Kidney glomerular epithelial cell (primary cell): ENCODE data around the gene POLDIP2.
"Not testable (repeated sequence)": the region's sequence is repeated elsewhere in the genome, so short reads cannot be mapped to it uniquely, and the experiment has no call there.

ENCODE experiments used
- DNase-seq: peaks from one replicate; lab custom pipeline; 2025; lab: John Stamatoyannopoulos, UW

The POLDIP2 gene

GRCh38 chr17:28364665-28365363, 7.5 kb upstream of the POLDIP2 start, which contains the start of gene SEBOX:
Gene SEBOX (minus strand): TSS chr17:28365199. CDS start chr17:28365151, 48 bp downstream.
- DNase-seq, result no peak

DNA sequence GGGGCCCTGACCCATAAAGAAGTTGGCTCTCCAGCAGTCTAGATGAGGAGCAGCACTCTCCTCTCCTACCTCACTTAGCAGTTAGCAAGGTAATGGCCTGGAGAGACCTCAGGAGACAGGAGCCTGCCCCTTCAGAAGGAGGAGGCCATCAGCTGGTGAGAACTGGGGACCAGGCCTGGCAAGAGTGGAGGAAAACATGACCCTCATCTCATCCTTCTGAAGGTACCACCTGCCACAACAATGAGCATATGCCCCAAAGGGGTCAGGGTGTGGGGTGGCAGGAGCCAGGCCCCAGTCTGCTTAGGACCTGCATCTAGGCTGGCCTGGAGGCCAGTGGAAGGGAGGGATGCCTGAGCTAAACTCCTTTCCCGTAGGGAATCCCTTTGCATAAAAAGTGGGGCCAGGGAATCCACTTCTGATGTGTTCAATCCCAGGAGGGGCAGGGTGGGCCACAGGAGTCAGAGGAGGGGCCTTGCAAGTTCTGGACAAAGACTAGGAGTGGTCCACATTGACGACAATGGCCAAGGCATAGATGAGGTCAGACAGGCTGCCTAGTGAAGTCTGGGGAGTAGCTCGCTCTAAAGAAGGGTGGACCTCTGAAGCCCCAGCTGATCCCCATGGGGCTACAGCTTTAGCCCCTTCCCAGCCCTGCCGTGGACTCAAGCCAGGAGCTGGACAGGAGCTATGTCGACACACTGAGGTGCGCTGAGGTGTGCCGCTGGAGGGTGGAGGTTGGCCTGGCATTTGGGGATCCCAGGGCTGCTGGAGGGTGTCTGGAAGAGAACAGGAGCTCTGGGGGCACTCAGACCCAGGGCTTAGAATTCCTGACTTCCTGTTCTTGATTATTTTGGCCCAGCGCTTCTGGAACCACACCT, 6.7 kb upstream of the POLDIP2 start:
- no peak for DNase-seq

DNA sequence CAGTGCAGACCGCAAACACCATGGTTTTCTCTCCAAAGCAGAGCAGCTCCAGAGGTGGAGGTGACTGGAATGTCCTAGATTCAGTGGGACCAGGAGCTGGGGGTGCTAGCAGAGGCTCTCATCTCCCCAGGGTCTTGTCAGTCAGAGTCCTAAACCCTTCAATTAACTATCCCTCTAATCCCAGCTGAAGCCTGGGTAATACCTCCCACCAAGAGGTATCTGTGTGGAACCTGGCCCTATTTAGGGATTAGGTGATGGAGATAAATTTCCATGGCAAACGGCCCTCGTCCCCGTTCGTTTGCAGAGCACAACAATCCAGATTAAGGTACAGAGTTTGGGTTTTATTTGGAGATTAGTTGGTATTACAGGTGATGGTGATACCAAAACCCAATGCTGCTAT, 5.9 kb upstream of the POLDIP2 start:
- no peak for DNase-seq

DNA sequence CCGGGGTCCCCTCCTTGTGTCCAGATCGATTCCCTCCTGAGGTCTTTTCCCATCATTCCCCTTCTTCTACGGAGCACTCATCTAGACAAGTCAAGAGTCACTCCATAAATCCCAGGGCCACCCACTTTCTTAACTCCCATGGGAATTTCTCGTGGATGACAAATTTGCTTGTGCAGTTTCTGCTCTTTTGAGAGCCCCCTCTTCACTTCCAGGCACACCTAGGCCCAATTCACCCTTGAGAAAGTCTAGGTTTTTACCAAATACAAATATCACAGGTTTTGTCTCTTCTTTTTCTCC, 522 bp upstream of the POLDIP2 start:
- DNase-seq, result no peak

GRCh38 chr17:28350271-28350670, 7.1 kb downstream of the POLDIP2 start:
- DNase-seq, result no peak

GRCh38 chr17:28348979-28349378, 8.3 kb downstream of the POLDIP2 start:
- no peak for DNase-seq

- peak; percentile 64 for DNase-seq
Observed at GRCh38 chr17:28347261-28347891, 10.0 kb downstream of the POLDIP2 start.

- no peak for DNase-seq
Observed at GRCh38 chr17:28346746-28347246, 10.5 kb downstream of the POLDIP2 start.

- DNase-seq, result no peak
Observed at GRCh38 chr17:28346199-28346580, 11.1 kb downstream of the POLDIP2 start.

DNA sequence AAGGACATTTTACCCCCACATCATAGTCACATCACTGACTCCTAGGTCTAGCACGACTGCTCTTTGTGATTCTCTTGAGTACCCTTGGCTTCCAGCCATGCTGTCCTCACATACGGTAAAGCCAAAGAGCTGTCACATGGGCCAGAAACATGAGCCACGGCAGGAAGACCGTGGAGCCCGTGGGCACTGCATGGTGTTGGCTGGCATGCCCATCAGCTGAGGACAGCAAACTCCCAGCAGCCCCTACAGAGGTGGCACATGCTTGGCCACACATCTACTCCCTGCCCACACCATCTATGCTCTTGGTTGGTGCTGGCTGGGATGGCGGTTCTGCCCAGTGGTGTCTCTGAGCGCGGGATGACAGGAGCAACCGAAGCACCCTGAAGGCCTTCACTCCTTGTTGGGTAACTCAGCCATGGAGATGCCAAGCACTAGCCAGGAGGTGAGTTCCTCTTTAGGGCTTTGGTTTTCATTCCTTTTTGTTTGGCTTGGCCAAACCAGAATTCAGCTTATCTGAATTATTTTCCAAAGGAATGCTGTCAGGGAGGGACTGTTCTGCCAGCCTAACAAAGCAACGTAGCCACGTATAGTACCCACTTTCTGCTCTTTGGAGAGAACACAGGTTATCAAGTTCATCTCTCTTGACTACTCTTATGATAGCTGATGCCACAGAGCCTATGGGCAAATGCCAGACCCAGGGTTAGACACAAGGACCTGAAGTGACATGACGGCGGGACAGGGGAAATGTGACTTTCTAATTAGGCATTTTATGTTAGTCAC, 11.7 kb downstream of the POLDIP2 start:
- no peak for DNase-seq

GRCh38 chr17:28344435-28344901, 12.9 kb downstream of the POLDIP2 start:
- no peak for DNase-seq

- DNase-seq, result no peak
Observed at GRCh38 chr17:28344011-28344410, 13.3 kb downstream of the POLDIP2 start.

DNA sequence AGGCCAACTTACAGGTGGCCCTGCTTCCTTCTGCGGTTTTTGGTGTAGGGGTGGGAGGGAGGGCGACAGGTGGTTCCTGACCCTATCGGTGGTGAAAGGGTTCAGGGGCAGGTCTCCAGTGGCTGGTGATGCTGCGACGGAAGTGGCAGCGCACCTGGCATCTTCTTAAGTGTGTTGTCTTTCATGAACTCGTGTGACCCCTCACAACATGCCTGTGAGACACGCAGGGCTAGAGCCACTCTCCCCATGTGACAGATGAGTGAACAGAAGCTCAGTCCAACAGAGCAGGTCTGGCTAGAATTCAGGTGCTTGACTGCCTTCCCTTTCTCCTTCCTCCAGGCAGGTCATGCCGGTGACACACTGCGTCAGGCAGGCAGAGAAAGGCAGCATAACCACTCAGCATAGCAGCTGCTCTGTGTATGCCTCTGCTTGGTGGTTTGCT, 13.8 kb downstream of the POLDIP2 start:
- no peak for DNase-seq

DNA sequence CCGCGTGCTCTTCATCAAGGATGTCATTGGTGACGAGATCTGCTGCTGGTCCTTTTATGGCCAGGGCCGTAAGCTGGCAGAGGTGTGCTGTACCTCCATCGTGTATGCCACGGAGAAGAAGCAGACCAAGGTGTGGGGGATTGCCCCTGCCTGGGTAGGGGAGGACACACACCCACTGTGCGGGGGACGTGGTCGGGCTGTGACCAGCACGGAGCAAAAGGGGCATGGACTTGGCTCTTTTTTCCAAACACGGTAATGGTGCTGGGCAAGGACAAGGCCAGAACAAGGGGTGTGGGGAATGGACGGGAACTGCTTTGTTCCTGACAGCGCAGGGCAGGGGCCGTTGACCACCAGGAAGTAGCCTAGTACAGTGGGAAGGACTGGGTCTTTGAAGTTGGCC, 15.0 kb downstream of the POLDIP2 start:
- DNase-seq, result no peak

- DNase-seq, result no peak
Observed at GRCh38 chr17:28341516-28341915, 15.8 kb downstream of the POLDIP2 start.

GRCh38 chr17:28340374-28340773, 17.0 kb downstream of the POLDIP2 start:
- no peak for DNase-seq

DNA sequence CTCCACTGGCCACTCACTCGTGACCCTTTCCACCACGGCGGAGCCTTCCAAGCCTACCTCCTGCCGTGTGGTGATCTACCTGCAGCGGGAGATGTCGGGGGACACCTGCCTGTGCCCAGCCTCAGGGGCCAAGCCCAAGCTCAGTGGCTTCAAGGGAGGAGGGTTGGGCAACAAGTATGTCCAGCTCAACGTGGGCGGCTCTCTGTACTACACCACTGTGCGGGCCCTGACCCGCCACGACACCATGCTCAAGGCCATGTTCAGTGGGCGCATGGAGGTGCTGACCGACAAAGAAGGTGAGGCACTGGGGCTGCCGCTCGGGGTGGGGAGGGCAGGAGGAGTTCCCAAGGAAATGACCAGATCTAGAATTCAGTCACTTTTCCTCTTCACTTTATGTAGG, 17.9 kb downstream of the POLDIP2 start:
- DNase-seq, result no peak

DNA sequence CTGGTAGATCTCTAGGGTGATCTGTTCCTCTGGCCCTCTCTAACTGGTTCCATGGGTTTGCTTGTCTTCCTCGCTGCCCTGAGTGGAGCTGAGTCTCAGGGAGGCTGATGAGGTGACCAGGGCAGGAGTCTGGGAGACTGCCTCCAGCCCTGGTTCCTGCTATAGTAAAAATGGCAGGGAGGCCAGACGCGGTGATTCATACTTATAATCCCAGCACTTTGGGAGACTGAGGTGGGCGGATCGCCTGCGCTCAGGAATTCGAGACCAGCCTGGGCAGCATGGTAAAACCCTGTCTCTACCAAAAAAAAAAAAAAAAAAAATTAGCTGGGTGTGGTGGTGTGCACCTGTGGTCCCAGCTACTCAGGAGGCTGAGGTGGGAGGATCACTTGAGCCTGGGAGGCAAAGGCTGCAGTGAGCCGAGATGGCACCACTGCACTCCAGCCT, 18.5 kb downstream of the POLDIP2 start:
- not testable (repeated sequence) for DNase-seq

DNA sequence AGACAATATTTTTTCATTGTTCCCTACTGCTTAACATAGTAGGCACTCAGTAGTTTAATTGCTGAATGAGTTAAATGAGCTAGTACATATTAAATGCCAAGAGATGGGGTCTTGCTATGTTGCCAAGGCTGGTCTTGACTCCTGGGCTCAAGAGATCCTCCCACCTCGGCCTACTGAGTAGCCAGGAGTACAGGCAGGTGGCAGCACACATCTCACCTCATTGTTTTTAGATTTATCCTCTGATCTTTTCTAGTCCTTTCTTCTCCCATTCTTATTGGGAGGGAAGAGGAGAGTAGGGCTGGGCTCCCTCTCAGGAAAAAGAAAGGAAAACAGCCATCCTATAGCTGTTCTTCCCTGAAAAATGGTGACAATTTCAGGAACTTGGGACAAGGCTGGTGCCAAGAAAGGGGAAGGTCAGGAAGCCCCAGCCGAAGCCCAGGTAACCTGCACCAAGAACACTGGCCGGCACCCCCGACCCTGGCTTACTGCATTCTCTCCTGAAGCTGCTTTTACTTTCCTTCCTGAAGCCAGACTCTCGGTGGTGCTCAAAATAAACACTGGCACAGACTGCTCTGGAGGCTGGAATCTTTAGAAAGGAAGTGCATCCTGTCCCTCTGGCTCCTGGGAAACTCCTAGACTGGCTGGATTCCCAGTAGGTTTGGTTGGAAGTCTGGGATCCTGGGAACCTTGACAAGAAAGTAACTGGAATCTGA, 19.1 kb downstream of the POLDIP2 start:
- DNase-seq, result peak; percentile 35

- DNase-seq, result peak; percentile 92
Observed at GRCh38 chr17:28335959-28336871, 21.1 kb downstream of the POLDIP2 start.
